GM12878 (cell line): ENCODE results near the gene NCKIPSD. TPM values are rescaled to one million over a fixed set of nuclear protein-coding genes. Genes with fewer than 3 reads are reported as not detected.
A peak's percentile ranks its signal among the peaks of the same experiment; 100 is the strongest.

Source experiments
- ATAC-seq: fragments of 200-7000 bp; cut with Tn5 transposase; 3 replicates; pipeline ENCODE4 v1.9.1; 2020; ENCODE audit warnings: mild to moderate bottlenecking, moderate library complexity
- BruUV-seq: library from RNA; stranded (reverse); fragments of 400-500 nt; replicated peaks from 2 replicates; lab custom pipeline; 2021; lab: Mats Ljungman, UMichigan
- CTCF ChIA-PET: fragments of 300-600 bp; sonication (Branson Sonifier 250); formaldehyde crosslinking; extraction: SDS; loops from one replicate; lab custom pipeline; 2021; ENCODE audit warnings: inconsistent platforms; lab: Yijun Ruan, JAX
- POLR2A ChIA-PET: fragments of 350-600 bp; formaldehyde crosslinking; extraction: SDS; loops from one replicate; lab custom pipeline; 2021; ENCODE audit warnings: inconsistent platforms; lab: Charles Lee
- RAD21 ChIA-PET: fragments of 300-600 bp; sonication (Branson Sonifier 250); formaldehyde crosslinking; loops from one replicate; lab custom pipeline; 2023; ENCODE audit warnings: antibody characterized with exemption; ENCODE audit not compliant: unreplicated experiment; lab: Charles Lee
- SMC1A ChIA-PET: fragments of 300-600 bp; sonication (Branson Sonifier 250); formaldehyde crosslinking; loops from one replicate; lab custom pipeline; 2023; ENCODE audit not compliant: unreplicated experiment, uncharacterized antibody; lab: Charles Lee
- DNase-seq: peaks from one replicate; pipeline ENCODE4 v3.0.0-alpha.2; 2011; ENCODE audit warnings: low read depth, low spot score
- FAIRE-seq: peaks from 3 replicates; lab custom pipeline; 2011; peaks lifted over from hg19 to GRCh38; lab: Jason Lieb, UNC
- H2AFZ ChIP-seq: 2 replicates; pipeline ENCODE4 v1.6.0; 2011; ENCODE audit warnings: low read depth, low read length, control low read depth; ENCODE audit not compliant: control insufficient read depth
- H3K27ac ChIP-seq: 2 replicates; pipeline ENCODE4 v1.5.1; 2011; ENCODE audit warnings: control low read depth; ENCODE audit not compliant: control insufficient read depth, insufficient read depth
- H3K27me3 ChIP-seq, 2 experiments: replicated peaks in 1 of 2; 2 replicates each; pipeline versions ENCODE4 v1.6.0 to v1.6.1; 2011; ENCODE audit warnings: low read length in 1 of 2; ENCODE audit not compliant: control insufficient read depth in 2 of 2, insufficient read depth in 2 of 2
- H3K36me3 ChIP-seq, 2 experiments: 2 replicates each; pipeline ENCODE4 v1.5.1; 2011; ENCODE audit warnings: low read length in 1 of 2; ENCODE audit not compliant: control insufficient read depth in 2 of 2, insufficient read depth in 2 of 2
- H3K4me1 ChIP-seq: 2 replicates; pipeline ENCODE4 v1.6.1; 2011; ENCODE audit warnings: mild to moderate bottlenecking, low read length, moderate library complexity, mixed read lengths; ENCODE audit not compliant: control insufficient read depth, insufficient read depth
- H3K4me2 ChIP-seq: 2 replicates; pipeline ENCODE4 v1.6.0; 2011; ENCODE audit warnings: control low read depth; ENCODE audit not compliant: control insufficient read depth, insufficient read depth
- H3K4me3 ChIP-seq: fragments of 200-600 bp; sonication (generic); 2 replicates; pipeline ENCODE4 v1.5.1; 2016
- H3K79me2 ChIP-seq: 2 replicates; pipeline ENCODE4 v1.6.0; 2011; ENCODE audit warnings: low read length; ENCODE audit not compliant: control insufficient read depth, insufficient read depth
- H3K9ac ChIP-seq: 2 replicates; pipeline ENCODE4 v1.8.0; 2011; ENCODE audit warnings: low read length, control low read depth, mixed read lengths; ENCODE audit not compliant: control insufficient read depth, insufficient read depth
- H3K9me3 ChIP-seq: replicated peaks from 3 replicates; pipeline ENCODE4 v1.5.1; 2011; ENCODE audit warnings: mild to moderate bottlenecking, low read length; ENCODE audit not compliant: control insufficient read depth, insufficient read depth
- H4K20me1 ChIP-seq: 2 replicates; pipeline ENCODE4 v1.6.0; 2011; ENCODE audit not compliant: control insufficient read depth, insufficient read depth
- CHD1 ChIP-seq: IDR thresholded peaks from 2 replicates; pipeline ENCODE4 v1.6.1; 2012; ENCODE audit warnings: low read depth, low read length, improper control_type of control experiment
- CREM ChIP-seq: IDR thresholded peaks from 2 replicates; pipeline ENCODE4 v1.6.1; 2014; ENCODE audit warnings: antibody characterized with exemption, low read depth
- CUX1 ChIP-seq: IDR thresholded peaks from 2 replicates; pipeline ENCODE4 v1.6.1; 2012; ENCODE audit warnings: improper control_type of control experiment, low read depth, low read length; ENCODE audit not compliant: insufficient replicate concordance
- DPF2 ChIP-seq: fragments of 450-650 bp; IDR thresholded peaks from 2 replicates; pipeline ENCODE4 v1.6.1; 2017; ENCODE audit warnings: mild to moderate bottlenecking
- EGR1 ChIP-seq, 2 experiments: IDR thresholded peaks; 1 replicate in 1 of 2; 2 replicates in 1 of 2; pipeline ENCODE4 v1.6.1; 2011 to 2012; ENCODE audit warnings: low read depth in 2 of 2, low read length in 2 of 2, borderline replicate concordance in 1 of 2, mild to moderate bottlenecking in 1 of 2, moderate library complexity in 1 of 2
- HDGF ChIP-seq: fragments of 450-650 bp; IDR thresholded peaks from 2 replicates; pipeline ENCODE4 v1.6.1; 2016; ENCODE audit warnings: antibody characterized with exemption
- NR2C1 ChIP-seq: fragments of 450-650 bp; IDR thresholded peaks from 2 replicates; pipeline ENCODE4 v1.6.1; 2017; ENCODE audit warnings: antibody characterized with exemption, mild to moderate bottlenecking, moderate library complexity
- NR2F1 ChIP-seq: fragments of 450-650 bp; conservative IDR thresholded peaks from 2 replicates; pipeline ENCODE4 v1.6.1; 2017; ENCODE audit warnings: mild to moderate bottlenecking
- PKNOX1 ChIP-seq: fragments of 450-650 bp; IDR thresholded peaks from 2 replicates; pipeline ENCODE4 v1.6.1; 2016; ENCODE audit warnings: mild to moderate bottlenecking
- POLR2A ChIP-seq: IDR thresholded peaks from 2 replicates; pipeline ENCODE4 v1.6.1; 2011; ENCODE audit warnings: low read depth, mild to moderate bottlenecking, low read length
- STAT1 ChIP-seq: fragments of 450-650 bp; conservative IDR thresholded peaks from 2 replicates; pipeline ENCODE4 v1.6.1; 2014; ENCODE audit warnings: antibody characterized with exemption, mild to moderate bottlenecking
- TCF3 ChIP-seq: IDR thresholded peaks from 2 replicates; pipeline ENCODE4 v1.6.1; 2012; ENCODE audit warnings: low read depth, mild to moderate bottlenecking, low read length, borderline replicate concordance; ENCODE audit not compliant: insufficient read depth
- WGBS: methylation state at CpG from one replicate; pipeline ENCODE4 v1.1.6; 2016; ENCODE audit warnings: low lambda C conversion rate; ENCODE audit not compliant: insufficient replicate concordance, insufficient coverage; ENCODE audit errors: missing lambda C conversion rate; 5-methylcytosine and 5-hydroxymethylcytosine counted together
- in situ Hi-C: fragments of 300-500 bp; cut with MboI; formaldehyde crosslinking; loops from 9 replicates; pipeline ENCODE4 v1.14.3; 2018; ENCODE audit warnings: mixed read lengths
- intact Hi-C: fragments of 100-400 bp; cut with micrococcal nuclease; formaldehyde crosslinking; loops from one replicate; pipeline ENCODE4 v1.14.2; 2022; ENCODE audit not compliant: unreplicated experiment
- polyA plus RNA-seq, 11 experiments: library from polyadenylated mRNA; depleted of rRNA in 4 of 11; unstranded in 6 of 11; stranded (reverse) in 5 of 11; fragments of >200 nt; fragmentation: Nextera tagmentation in 4 of 11; fragmentation: Illumina TruSeq in 1 of 11; extraction: Ambion mirVana in 4 of 11; extraction: Trizol in 1 of 11; gene quantifications; 1 replicate in 1 of 11; 2 replicates in 10 of 11; pipeline versions ENCODE4 v1.2.1 to v1.2.3, GENCODE V29; 2011 to 2016; ENCODE audit warnings: inconsistent platforms in 2 of 11, missing spikeins in 2 of 11, low read depth in 1 of 11
- total RNA-seq, 4 experiments: library from RNA; depleted of rRNA in 3 of 4; stranded (reverse); fragments of >200 nt in 3 of 4; fragmentation: Illumina TruSeq in 1 of 4; extraction: Trizol in 1 of 4; gene quantifications; 2 replicates each; pipeline versions ENCODE4 v1.2.1 to v1.2.3, GENCODE V29; 2013 to 2021

Gene NCKIPSD
- total and polyA plus RNA-seq, 10 of the 15 experiments (the other 5 are each of a cell fraction or from before 2014, with no cell fraction given) = 0.93 to 31.6 (median 15.2) TPM

GRCh38 chr3:48694610-48695392 is 9.1 kb upstream of the NCKIPSD start:
- no peak for ATAC-seq
- Histone ChIP-seq H3K9me3 (no peaks in the 10 kb centered on the region), H4K20me1 (no peaks in the 10 kb centered on the region; the same call in none of the 2 replicates), H3K4me3 (no peak overlapping the region), H3K4me1 (no peaks in the 10 kb centered on the region), H3K27me3 (no peaks in the 10 kb centered on the region), H3K36me3 (peaks cover 24 to 41% of the 10 kb centered on the region in 2 experiments), H2AFZ (no peak overlapping the region), H3K9ac (no peak overlapping the region), H3K79me2 (peaks cover 22% of the 10 kb centered on the region), H3K27ac (no peak overlapping the region), H3K4me2 (no peak overlapping the region)
- in situ Hi-C loops (no loop called here), intact Hi-C loops (no loop called here)
- no peak for TF ChIP-seq DPF2
- TF ChIP-seq CHD1 = no peak
- TF ChIP-seq POLR2A = peak; percentile 39
- TF ChIP-seq CREM = no peak
- RAD21 ChIA-PET = no interaction called here
- no peak for DNase-seq
- POLR2A ChIA-PET = no interaction called here
- 97% methylated on average over 23 of the region's 23 CpGs for WGBS
- CTCF ChIA-PET = interaction anchor here (1.3 to 1.7 kb wide), 2 partner anchors 8 to 259 kb away, joined by 3 to 7 read pairs; partner anchors contain the start of gene NCKIPSD
- SMC1A ChIA-PET = no interaction called here
- BruUV-seq = no TSS peak
- FAIRE-seq = no peak

- no peak overlapping the region for H2AFZ ChIP-seq
- FAIRE-seq = no peak
- in situ Hi-C loops = no loop called here
- 90% methylated on average over 8 of the region's 8 CpGs for WGBS
- peaks cover 33 to 42% of the 10 kb centered on the region in 2 experiments for H3K36me3 ChIP-seq
- no peak overlapping the region for H3K4me3 ChIP-seq
- H3K4me1 ChIP-seq = no peaks in the 10 kb centered on the region
- ChIA-PET POLR2A (interaction anchor here (0.6 kb wide), 1 partner anchor 21 kb away, joined by 3 read pairs; no protein-coding TSS in a partner anchor), RAD21 (no interaction called here), CTCF (no interaction called here), SMC1A (no interaction called here)
- no peak overlapping the region for H3K27ac ChIP-seq
- DNase-seq = no peak
- ATAC-seq = no peak
- H3K9me3 ChIP-seq = no peaks in the 10 kb centered on the region
- intact Hi-C loops = no loop called here
- BruUV-seq = no TSS peak
- peaks cover 16% of the 10 kb centered on the region for H3K79me2 ChIP-seq
- no peak overlapping the region for H3K9ac ChIP-seq
- H3K4me2 ChIP-seq = no peak overlapping the region
- H3K27me3 ChIP-seq = no peaks in the 10 kb centered on the region
- no peaks in the 10 kb centered on the region; the same call in none of the 2 replicates for H4K20me1 ChIP-seq
- TF ChIP-seq CUX1 = no peak
- no peak for TF ChIP-seq EGR1 (IDR thresholded peaks at IDR 0.05; ENCODE audit: borderline replicate concordance in 1 of 2, low read depth in 2 of 2, low read length in 2 of 2)
- TF ChIP-seq PKNOX1 = no peak
- TF ChIP-seq TCF3 = no peak
- no peak for TF ChIP-seq NR2C1
- no peak for TF ChIP-seq HDGF
- TF ChIP-seq STAT1 = no peak
- TF ChIP-seq NR2F1 = no peak
Measured at GRCh38 chr3:48693826-48694225, 8.1 kb upstream of the NCKIPSD start.
